Measurements from ENCODE around the gene RBMS3. TPM values are rescaled to one million over a fixed set of nuclear protein-coding genes. Genes with fewer than 3 reads are reported as not detected.

RBMS3 gene
- total and polyA plus RNA-seq, 2 experiments from 2014 or later: 34.9 to 37.1 TPM

- Histone ChIP-seq H4K20me1 (ENCODE audit: insufficient read depth, poor library complexity, severe bottlenecking) (no peaks in the 10 kb centered on the region), H3K79me2 (no peaks in the 10 kb centered on the region), H3K4me1 (ENCODE audit: insufficient read depth) (peaks cover 10% of the 10 kb centered on the region), H3K36me3 (replicated peaks; ENCODE audit: insufficient read depth, low read depth) (no peaks in the 10 kb centered on the region), H2AFZ (no peak overlapping the region), H3K9me2 (replicated peaks; ENCODE audit: insufficient read depth) (no peaks in the 10 kb centered on the region), H3K9me3 (ENCODE audit: low read depth) (no peaks in the 10 kb centered on the region), H3K4me3 (no peak overlapping the region), H3K27me3 (no peaks in the 10 kb centered on the region), H3K27ac (peak overlapping the region; percentile 30), H3K4me2 (no peak overlapping the region)
- no peak for DNase-seq (ENCODE audit: low spot score)
- 91% methylated on average over 5 of the region's 5 CpGs for WGBS (ENCODE audit: low lambda C conversion rate, missing lambda C conversion rate)
- TF ChIP-seq CTCF (IDR thresholded peaks at IDR 0.05; ENCODE audit: poor library complexity): no peak
- no peak for TF ChIP-seq EZH2 (IDR thresholded peaks at IDR 0.05; ENCODE audit: borderline replicate concordance)
- no peak for TF ChIP-seq EZH2phosphoT487 (IDR thresholded peaks at IDR 0.05; ENCODE audit: low read depth, severe bottlenecking, unreplicated experiment)
Measured at GRCh38 chr3:29454161-29454611, 173.3 kb downstream of the RBMS3 start.

GRCh38 chr3:29456901-29457300 lies 176.0 kb downstream of the RBMS3 start:
- 100% methylated on average over 2 of the region's 2 CpGs for WGBS (ENCODE audit: low lambda C conversion rate, missing lambda C conversion rate)
- Histone ChIP-seq H3K4me3 (no peak overlapping the region), H3K4me1 (ENCODE audit: insufficient read depth) (peaks cover 10% of the 10 kb centered on the region), H3K79me2 (no peaks in the 10 kb centered on the region), H3K9me2 (replicated peaks; ENCODE audit: insufficient read depth) (no peaks in the 10 kb centered on the region), H3K27me3 (no peaks in the 10 kb centered on the region), H3K4me2 (no peak overlapping the region), H2AFZ (no peak overlapping the region), H3K36me3 (replicated peaks; ENCODE audit: insufficient read depth, low read depth) (no peaks in the 10 kb centered on the region), H4K20me1 (ENCODE audit: insufficient read depth, poor library complexity, severe bottlenecking) (no peaks in the 10 kb centered on the region), H3K9me3 (ENCODE audit: low read depth) (no peaks in the 10 kb centered on the region), H3K27ac (no peak overlapping the region)
- no peak for DNase-seq (ENCODE audit: low spot score)
- no peak for TF ChIP-seq CTCF (IDR thresholded peaks at IDR 0.05; ENCODE audit: poor library complexity)
- TF ChIP-seq EZH2 (IDR thresholded peaks at IDR 0.05; ENCODE audit: borderline replicate concordance): no peak
- no peak for TF ChIP-seq EZH2phosphoT487 (IDR thresholded peaks at IDR 0.05; ENCODE audit: low read depth, severe bottlenecking, unreplicated experiment)

- Histone ChIP-seq H3K79me2 (no peaks in the 10 kb centered on the region), H3K9me2 (replicated peaks; ENCODE audit: insufficient read depth) (no peaks in the 10 kb centered on the region), H3K27me3 (no peaks in the 10 kb centered on the region), H3K4me2 (no peak overlapping the region), H4K20me1 (ENCODE audit: insufficient read depth, poor library complexity, severe bottlenecking) (no peaks in the 10 kb centered on the region), H3K9me3 (ENCODE audit: low read depth) (no peaks in the 10 kb centered on the region), H3K4me1 (ENCODE audit: insufficient read depth) (no peaks in the 10 kb centered on the region), H3K4me3 (no peak overlapping the region), H3K27ac (no peak overlapping the region), H2AFZ (no peak overlapping the region), H3K36me3 (replicated peaks; ENCODE audit: insufficient read depth, low read depth) (no peaks in the 10 kb centered on the region)
- WGBS (ENCODE audit: low lambda C conversion rate, missing lambda C conversion rate): 88% methylated on average over 3 of the region's 3 CpGs
- TF ChIP-seq CTCF (IDR thresholded peaks at IDR 0.05; ENCODE audit: poor library complexity): no peak
- no peak for TF ChIP-seq EZH2 (IDR thresholded peaks at IDR 0.05; ENCODE audit: borderline replicate concordance)
- no peak for TF ChIP-seq EZH2phosphoT487 (IDR thresholded peaks at IDR 0.05; ENCODE audit: low read depth, severe bottlenecking, unreplicated experiment)
- no peak for DNase-seq (ENCODE audit: low spot score)
Measured at GRCh38 chr3:29463304-29463703, 182.4 kb downstream of the RBMS3 start.

GRCh38 chr3:29465836-29466235 lies 185.0 kb downstream of the RBMS3 start:
- no peaks in the 10 kb centered on the region for H4K20me1 ChIP-seq (ENCODE audit: insufficient read depth, poor library complexity, severe bottlenecking)
- DNase-seq (ENCODE audit: low spot score): no peak
- H3K27me3 ChIP-seq: no peaks in the 10 kb centered on the region
- no peak overlapping the region for H3K4me3 ChIP-seq
- WGBS (ENCODE audit: low lambda C conversion rate, missing lambda C conversion rate): 57% methylated on average over 2 of the region's 2 CpGs
- H3K27ac ChIP-seq: no peak overlapping the region
- H3K36me3 ChIP-seq (replicated peaks; ENCODE audit: insufficient read depth, low read depth): no peaks in the 10 kb centered on the region
- no peaks in the 10 kb centered on the region for H3K9me3 ChIP-seq (ENCODE audit: low read depth)
- H3K4me2 ChIP-seq: no peak overlapping the region
- H2AFZ ChIP-seq: no peak overlapping the region
- no peaks in the 10 kb centered on the region for H3K79me2 ChIP-seq
- H3K9me2 ChIP-seq (replicated peaks; ENCODE audit: insufficient read depth): no peaks in the 10 kb centered on the region
- no peak for TF ChIP-seq EZH2phosphoT487 (IDR thresholded peaks at IDR 0.05; ENCODE audit: low read depth, severe bottlenecking, unreplicated experiment)
- no peak for TF ChIP-seq EZH2 (IDR thresholded peaks at IDR 0.05; ENCODE audit: borderline replicate concordance)
- TF ChIP-seq CTCF (IDR thresholded peaks at IDR 0.05; ENCODE audit: poor library complexity): no peak
- H3K4me1 ChIP-seq (ENCODE audit: insufficient read depth): no peaks in the 10 kb centered on the region

Data from hepatocyte (in vitro differentiated cells).